Stomach smooth muscle (tissue), 2 donors: ENCODE data around the gene ISCA2.

Experiments used
- H3K27ac ChIP-seq: one replicate; pipeline ENCODE4 v1.7.0; 2013; ENCODE audit warnings: mild to moderate bottlenecking, low read length, inconsistent platforms
- H3K27me3 ChIP-seq, 2 donors: one replicate each; pipeline ENCODE4 v1.7.0; 2013; ENCODE audit warnings: low read length in 2 of 2; ENCODE audit not compliant: insufficient read depth in 2 of 2, control insufficient read depth in 1 of 2
- H3K36me3 ChIP-seq, 2 donors: one replicate each; pipeline ENCODE4 v1.7.0; 2013; ENCODE audit warnings: low read length in 2 of 2; ENCODE audit not compliant: control insufficient read depth in 2 of 2, insufficient read depth in 2 of 2
- H3K4me1 ChIP-seq: one replicate; pipeline ENCODE4 v1.7.0; 2013; ENCODE audit warnings: low read length; ENCODE audit not compliant: control insufficient read depth, insufficient read depth
- H3K4me3 ChIP-seq, 2 donors: one replicate each; pipeline ENCODE4 v1.7.0; 2013; ENCODE audit warnings: low read length in 2 of 2
- H3K9ac ChIP-seq, 2 donors: one replicate each; pipeline ENCODE4 v1.7.0; 2013; ENCODE audit warnings: low read length in 2 of 2, mild to moderate bottlenecking in 1 of 2
- H3K9me3 ChIP-seq, 2 donors: one replicate each; pipeline ENCODE4 v1.7.0; 2013; ENCODE audit warnings: low read length in 2 of 2; ENCODE audit not compliant: control insufficient read depth in 2 of 2
- donor health status: healthy.
- donor health status: Pancreatic carcinoma.

Gene ISCA2

GRCh38 chr14:74542056-74542685, 48.6 kb downstream of the ISCA2 start:
- H3K27me3 ChIP-seq, result no peaks in the 10 kb centered on the region
- H3K4me1 ChIP-seq, result peaks cover 6% of the 10 kb centered on the region
- H3K9me3 ChIP-seq, result no peaks in the 10 kb centered on the region
- H3K27ac ChIP-seq, result no peak overlapping the region
- H3K36me3 ChIP-seq, result no peaks in the 10 kb centered on the region
- H3K4me3 ChIP-seq, result no peak overlapping the region
- no peak overlapping the region for H3K9ac ChIP-seq

DNA sequence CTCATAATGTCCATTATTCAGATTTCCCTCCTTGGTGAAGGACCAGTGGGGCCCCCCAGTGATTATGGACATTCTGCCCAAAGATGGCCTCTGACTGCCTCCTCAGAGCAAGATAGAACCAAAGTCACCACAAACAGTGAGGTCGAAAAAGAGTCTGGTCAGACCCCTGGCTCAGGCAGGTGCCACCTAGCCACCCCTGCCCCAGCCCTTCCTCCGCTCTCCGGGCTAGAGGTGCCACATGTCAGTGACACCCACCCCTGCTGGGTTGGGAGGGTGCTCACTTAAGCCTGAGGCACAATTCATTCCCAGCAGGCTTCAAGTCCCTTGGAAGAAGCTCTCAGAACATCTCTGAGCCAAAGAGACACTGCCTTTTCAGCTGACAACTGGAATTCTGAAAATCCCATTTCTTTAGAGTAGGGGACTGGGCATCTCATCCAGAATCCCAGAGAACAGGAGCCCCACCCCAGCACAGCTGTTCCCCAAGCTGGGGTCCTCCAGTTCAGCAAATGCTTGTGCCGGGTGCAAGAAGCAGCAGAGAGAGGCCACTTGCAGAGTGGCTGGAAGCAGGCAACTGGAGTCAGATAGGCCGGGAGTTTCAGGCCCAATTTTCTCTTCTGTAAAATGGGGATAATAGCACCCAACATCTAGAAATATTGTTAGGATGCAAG, 50.3 kb downstream of the ISCA2 start:
- no peaks in the 10 kb centered on the region for H3K36me3 ChIP-seq
- H3K4me1 ChIP-seq, result peaks cover 6% of the 10 kb centered on the region
- H3K9me3 ChIP-seq, result no peaks in the 10 kb centered on the region
- H3K4me3 ChIP-seq, result no peak overlapping the region
- H3K9ac ChIP-seq, result no peak overlapping the region
- no peaks in the 10 kb centered on the region for H3K27me3 ChIP-seq
- H3K27ac ChIP-seq, result no peak overlapping the region

GRCh38 chr14:74545386-74545785, 51.8 kb downstream of the ISCA2 start:
- H3K9ac ChIP-seq, result no peak overlapping the region
- no peak overlapping the region for H3K4me3 ChIP-seq
- no peaks in the 10 kb centered on the region for H3K9me3 ChIP-seq
- H3K27ac ChIP-seq, result no peak overlapping the region
- no peaks in the 10 kb centered on the region for H3K27me3 ChIP-seq
- H3K36me3 ChIP-seq, result no peaks in the 10 kb centered on the region
- peaks cover 6% of the 10 kb centered on the region for H3K4me1 ChIP-seq

DNA sequence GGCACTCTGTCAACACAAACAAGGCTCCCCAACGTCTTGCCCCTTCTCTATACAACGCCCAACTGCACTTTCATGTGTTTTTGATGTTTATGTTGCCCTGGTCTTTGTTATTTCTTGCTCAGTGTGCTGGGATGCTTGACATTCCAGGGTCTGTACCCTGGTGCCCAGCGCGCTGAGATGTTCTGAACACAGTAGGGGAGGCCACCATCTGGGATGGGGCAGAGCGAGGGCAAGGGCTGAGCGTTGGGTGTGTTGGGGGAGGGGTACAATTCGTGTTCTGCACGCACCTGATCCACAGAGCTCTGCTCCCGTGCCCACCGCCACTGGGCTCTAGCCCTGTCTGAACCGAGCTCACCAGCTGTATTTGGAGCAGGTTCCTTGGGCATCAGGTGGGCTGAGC, 52.9 kb downstream of the ISCA2 start:
- Histone ChIP-seq H3K9ac (no peak overlapping the region), H3K9me3 (no peaks in the 10 kb centered on the region), H3K4me3 (no peak overlapping the region), H3K4me1 (peaks cover 13% of the 10 kb centered on the region), H3K36me3 (no peaks in the 10 kb centered on the region), H3K27ac (no peak overlapping the region), H3K27me3 (no peaks in the 10 kb centered on the region)
